GM21723 (cell line): Measurements from ENCODE around the gene LASP1.
"Not testable (repeated sequence)": the region's sequence is repeated elsewhere in the genome, so short reads cannot be mapped to it uniquely, and the experiment has no call there.

Experiments used
- ATAC-seq: cut with Tn5 transposase; IDR thresholded peaks from one replicate; pipeline ENCODE4 v1.9.1; 2021; ENCODE audit warnings: mild to moderate bottlenecking, moderate library complexity; ENCODE audit not compliant: unreplicated experiment

Gene LASP1

GRCh38 chr17:38906460-38907228 lies 36.8 kb downstream of the LASP1 start:
- ATAC-seq, result no peak

GRCh38 chr17:38907930-38908675 lies 38.2 kb downstream of the LASP1 start:
- no peak for ATAC-seq

- ATAC-seq, result no peak
Observed at GRCh38 chr17:38908676-38909181, 38.9 kb downstream of the LASP1 start.

GRCh38 chr17:38910325-38910724 lies 40.5 kb downstream of the LASP1 start:
- no peak for ATAC-seq

- ATAC-seq, result no peak
Observed at GRCh38 chr17:38911081-38911730, 41.3 kb downstream of the LASP1 start.

GRCh38 chr17:38911731-38912081 lies 41.8 kb downstream of the LASP1 start:
- ATAC-seq, result not testable (repeated sequence)

- ATAC-seq, result no peak
Observed at GRCh38 chr17:38912221-38912813, 42.5 kb downstream of the LASP1 start.

GRCh38 chr17:38914741-38915638 lies 45.1 kb downstream of the LASP1 start:
- no peak for ATAC-seq

GRCh38 chr17:38915639-38915995 lies 45.8 kb downstream of the LASP1 start:
- ATAC-seq, result no peak

- ATAC-seq, result no peak
Observed at GRCh38 chr17:38916771-38917170, 46.9 kb downstream of the LASP1 start.

- no peak for ATAC-seq
Observed at GRCh38 chr17:38917259-38917658, 47.4 kb downstream of the LASP1 start.

GRCh38 chr17:38918129-38918913 lies 48.5 kb downstream of the LASP1 start:
- no peak for ATAC-seq

- ATAC-seq, result no peak
Observed at GRCh38 chr17:38918916-38919315, 49.1 kb downstream of the LASP1 start.

GRCh38 chr17:38919316-38920078 lies 49.6 kb downstream of the LASP1 start:
- no peak for ATAC-seq

- no peak for ATAC-seq
Observed at GRCh38 chr17:38920374-38921291, 50.8 kb downstream of the LASP1 start.

GRCh38 chr17:38921756-38922411 lies 52.0 kb downstream of the LASP1 start:
- no peak for ATAC-seq
